NCI-H748 treated with DMSO at 0.1 percent for 48 hours (cell line): ENCODE measurements around the gene ADAMTS14.
"Not testable (repeated sequence)": the region's sequence is repeated elsewhere in the genome, so short reads cannot be mapped to it uniquely, and the experiment has no call there.

Source experiments
- DNase-seq: peaks from one replicate; lab custom pipeline; 2025; lab: John Stamatoyannopoulos, UW

ADAMTS14 gene

DNA sequence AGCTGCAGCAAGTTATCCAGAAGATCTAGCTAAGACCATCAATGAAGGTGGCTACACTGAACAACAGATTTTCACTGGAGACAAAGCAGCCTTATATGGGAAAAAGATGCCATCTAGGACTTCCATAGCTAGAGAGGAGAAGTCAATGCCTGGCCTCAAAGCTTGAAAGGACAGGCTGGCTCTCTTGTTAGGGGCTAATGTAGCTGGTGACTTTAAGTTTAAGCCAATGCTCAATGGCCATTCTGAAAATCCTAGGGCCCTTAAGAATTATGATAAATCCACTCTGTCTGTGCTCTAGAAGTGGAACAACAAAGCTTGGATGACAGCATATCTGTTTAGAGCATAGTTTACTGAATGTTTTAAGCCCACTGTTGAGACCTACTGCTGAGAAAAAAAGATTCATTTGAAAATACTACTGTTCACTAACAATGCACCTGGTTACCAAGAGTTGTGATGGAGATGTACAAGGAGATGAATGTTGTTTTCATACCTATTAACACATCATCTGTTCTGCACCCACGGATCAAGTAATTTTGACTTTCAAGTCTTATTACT, 13.6 kb upstream of the ADAMTS14 start:
- DNase-seq = no peak

DNA sequence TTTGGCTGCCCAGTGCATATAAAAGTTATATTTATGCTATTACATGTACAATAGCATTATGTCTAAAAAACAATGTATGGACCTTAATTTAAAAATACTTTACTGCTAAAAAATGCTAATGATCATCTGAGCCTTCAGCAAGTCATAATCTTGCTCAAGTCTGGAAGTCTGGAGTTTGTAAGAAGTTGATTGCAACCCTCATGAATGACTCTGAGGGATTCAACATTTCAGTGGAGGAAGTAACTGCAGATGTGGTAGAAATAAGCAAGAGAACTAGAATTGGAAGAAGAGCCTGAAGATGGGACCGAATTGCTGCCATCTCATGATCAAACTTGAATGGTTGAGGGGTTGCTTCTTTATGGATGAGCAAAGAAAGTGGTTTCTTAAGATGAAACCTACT, 13.0 kb upstream of the ADAMTS14 start:
- DNase-seq = no peak

DNA sequence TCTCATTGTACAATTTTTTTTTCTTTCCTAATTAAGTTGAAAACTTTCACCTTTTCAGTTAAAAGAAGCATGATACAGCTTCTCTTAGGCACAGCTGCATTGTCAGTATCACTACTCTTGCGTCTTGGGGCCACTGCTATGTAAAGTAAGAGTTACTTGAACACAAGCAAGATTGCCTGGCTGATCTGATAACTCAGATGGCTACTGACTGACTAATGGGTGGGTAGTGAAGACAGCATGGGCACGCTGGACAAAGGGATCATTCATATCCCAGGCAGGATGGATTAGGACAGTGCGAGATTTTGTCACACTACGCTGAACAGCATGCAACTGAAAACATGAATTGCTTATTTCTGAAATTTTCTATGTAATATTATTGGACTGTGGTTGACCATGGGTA, 11.6 kb upstream of the ADAMTS14 start:
- no peak for DNase-seq

DNA sequence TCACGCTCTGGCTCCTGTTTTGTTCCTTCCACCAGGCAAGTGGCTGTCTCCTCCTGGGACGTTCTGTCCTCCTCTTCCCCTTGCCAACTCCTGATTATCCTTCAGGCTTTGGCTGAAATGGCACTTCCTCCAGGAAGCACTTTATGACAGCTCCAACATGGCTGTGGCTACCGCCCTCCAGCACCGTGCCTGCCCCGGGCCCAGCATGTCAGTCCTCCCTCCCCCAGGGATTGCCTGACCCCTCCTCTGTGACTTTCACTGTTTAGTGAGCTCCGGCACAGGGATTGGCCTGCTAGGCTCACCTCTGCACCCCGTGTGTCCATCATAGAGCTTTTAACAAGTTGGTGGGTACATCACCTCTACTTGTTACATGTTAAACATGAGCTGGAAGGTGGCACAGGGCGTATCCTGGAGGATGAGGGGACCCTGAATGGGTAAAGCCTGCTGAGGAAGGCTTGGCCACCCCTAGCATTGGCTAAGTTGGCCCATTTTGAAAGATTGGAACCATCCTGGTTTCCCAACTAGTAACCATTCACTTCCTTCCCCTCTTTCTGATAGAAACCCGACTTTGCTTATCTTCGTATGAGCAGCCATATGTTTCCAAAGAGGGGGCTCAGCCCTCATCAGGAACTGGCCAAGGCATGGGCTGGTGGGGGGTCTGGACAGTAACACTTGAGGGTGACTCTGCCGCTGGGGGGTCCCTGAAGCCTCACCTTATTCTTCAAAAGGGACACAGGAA, 10.5 kb upstream of the ADAMTS14 start:
- no peak for DNase-seq

DNA sequence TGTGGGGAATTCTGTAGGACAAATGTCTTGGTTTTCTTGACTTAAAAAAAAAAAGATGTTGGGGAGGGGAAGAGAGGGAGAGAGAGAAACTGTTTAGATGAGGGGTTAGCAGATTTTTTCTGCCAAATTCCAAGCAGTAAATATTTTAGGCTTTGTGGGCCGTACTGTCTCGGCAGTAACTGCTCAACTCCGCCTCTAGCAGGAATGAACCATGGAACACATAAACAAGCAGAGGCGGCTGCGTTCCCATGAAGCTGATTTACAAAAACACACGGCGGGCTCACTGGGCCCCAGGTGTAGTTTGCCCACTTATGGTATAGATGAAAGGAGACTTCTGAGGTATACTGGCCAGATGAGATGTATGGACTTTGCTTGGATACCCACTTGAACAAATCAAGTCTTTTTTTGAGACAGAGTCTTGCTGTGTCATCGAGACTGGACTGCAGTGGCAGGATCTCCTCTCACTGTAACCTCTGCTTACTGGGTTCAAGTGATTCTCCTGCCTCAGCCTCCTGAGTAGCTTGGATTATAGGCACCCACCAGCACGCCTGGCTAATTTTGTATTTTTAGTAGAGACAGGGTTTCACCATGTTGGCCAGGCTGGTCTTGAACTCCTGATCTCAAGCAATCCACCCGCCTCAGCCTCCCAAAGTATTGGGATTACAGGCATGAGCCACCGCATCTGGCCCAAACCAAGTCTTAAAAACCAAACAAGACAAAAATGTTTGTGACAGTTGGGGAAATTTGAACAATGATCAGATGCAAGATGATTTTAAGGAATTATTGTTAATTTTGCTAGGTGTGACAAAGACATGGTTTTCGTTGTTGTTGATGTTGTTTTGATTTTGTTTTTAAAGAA, 9.7 kb upstream of the ADAMTS14 start:
- no peak for DNase-seq

DNA sequence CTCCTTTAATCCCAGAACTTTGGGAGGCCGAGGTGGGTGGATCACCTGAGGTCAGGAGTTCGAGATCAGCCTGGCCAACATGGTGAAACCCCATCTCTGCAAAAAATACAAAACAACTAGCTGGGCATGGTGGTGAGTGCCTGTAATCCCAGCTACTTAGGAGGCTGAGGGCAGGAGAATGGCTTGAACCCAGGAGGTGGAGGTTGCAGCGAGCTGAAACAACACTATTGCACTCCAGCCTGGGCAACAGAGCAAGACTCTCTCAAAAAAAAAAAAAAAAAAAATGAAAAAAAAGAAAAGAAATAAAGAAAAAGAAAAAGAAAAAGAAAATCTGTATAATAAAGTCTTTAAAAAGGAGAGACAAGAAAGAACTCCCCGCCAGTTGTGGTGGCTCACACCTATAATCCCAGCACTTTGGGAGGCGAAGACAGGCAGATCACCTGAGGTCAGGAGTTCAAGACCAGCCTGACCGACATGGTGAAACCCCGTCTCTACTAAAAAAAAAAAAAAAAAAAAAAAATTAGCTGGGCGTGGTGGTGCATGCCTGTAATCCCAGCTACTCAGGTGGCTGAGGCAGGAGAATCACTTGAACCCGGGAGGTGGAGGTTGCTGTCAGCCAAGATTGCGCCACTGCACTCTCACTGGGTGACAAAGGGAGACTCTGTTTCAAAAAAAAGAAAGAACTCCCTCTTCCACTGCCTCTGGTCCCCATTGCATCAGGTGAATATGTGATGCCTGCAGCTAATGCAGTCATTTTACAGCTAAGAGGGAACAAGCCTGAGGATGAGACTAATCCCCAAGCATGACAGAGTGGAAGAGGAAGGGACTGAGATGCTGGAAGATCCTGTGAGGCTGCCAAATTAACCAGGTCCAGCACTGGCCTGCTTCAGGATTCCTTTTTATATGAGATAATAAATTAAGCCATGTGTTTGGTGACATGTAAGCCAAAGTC, 8.6 kb upstream of the ADAMTS14 start:
- not testable (repeated sequence) for DNase-seq

DNA sequence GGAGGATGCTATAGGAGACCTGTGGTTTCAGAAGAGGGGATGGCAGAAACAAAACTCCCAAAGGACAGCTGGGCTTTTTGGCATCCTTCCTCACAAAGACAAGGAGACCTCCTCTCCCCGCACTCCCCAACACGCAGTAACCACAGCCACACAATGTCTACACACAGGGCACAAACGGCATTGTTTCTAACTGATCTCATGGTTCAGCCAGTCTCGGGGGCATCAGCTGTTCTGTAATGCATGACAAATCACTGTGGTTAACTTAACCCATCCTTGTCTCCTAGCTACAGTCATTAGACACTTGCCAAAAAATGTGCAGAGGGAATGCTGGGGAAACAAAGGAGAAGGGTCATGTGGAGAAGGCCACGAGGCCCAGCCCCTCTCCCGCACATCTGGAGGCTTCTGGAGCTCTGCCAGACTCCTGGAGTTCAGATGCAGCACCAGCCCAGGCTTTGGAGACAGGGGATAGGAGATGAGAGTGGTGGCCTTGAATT, 7.6 kb upstream of the ADAMTS14 start:
- DNase-seq = no peak

DNA sequence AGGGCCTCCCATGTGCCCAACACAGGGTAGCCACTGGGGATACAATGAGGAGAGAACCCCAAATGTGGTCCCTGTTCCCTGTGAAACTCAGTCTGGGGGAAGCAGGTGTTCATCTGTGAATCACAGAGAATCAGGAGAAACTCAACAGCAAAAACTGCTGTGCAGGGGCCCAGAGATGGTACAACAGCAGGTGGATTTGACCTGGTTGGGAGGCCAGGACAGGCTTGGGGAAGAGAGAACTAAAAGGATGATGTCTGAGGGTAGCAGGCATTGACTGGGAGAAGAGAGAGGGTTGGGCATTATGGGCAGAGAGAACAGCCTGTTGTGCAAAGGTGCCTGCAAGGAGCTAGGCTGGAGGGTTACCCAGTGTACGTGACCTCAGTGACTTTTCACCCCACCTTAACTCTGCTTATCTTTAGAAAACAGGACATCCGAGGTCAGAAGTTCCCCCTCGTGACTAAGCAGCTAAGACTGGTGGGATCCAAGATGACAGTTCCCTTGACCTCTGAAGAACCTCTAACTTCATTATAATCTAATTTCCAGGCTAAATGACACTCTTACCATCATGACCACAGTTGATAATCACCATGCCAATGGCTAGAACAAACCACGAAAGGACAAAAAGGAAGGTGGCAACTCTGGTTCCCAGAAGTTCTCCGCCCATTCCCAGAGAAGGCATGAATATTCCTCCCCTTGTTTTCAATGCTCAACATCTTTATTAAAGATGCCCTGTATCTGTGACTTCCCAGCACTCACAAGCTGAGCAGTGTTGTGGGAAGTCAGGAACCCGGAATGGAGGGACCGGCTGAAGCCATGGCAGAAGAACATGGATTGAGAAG, 5.1 kb upstream of the ADAMTS14 start:
- no peak for DNase-seq

DNA sequence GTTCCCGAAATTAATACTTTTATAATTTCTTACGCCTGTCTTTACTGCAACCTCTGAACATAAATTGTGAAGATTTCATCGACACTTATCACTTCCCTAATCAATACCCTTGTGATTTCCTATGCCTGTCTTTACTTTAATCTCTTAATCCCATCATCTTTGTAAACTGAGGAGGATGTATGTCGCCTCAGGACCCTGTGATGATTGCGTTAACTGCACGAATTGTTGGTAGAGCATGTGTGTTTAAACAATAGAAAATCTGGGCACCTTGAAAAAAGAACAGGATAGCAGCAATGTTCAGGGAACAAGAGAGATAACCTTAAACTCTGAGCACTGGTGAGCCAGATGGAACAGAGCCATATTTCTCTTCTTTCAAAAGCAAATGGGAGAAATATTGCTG, 4.5 kb upstream of the ADAMTS14 start:
- not testable (repeated sequence) for DNase-seq

DNA sequence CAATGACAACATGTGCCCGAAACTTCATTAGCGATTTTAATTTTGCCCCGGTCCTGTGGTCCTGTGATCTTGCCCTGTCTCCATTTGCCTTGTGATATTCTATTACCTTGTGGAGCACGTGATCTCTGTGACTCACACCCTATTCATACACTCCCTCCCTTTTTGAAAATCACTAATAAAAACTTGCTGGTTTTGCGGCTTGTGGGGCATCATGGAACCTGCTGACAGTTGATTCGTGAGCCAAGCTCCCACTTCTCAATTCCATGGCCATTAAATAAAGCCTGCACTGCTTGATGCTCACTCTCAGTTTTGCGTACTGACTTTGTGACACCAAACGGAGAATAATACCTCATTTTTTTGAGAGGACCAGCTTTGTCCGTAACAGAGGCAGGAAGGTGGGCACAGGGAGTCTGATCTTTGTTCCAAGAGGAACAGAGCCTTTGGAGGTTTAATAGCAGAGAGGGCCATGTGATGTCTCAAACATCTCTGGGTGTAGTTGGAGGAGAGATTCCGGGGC, 3.8 kb upstream of the ADAMTS14 start:
- DNase-seq = no peak

DNA sequence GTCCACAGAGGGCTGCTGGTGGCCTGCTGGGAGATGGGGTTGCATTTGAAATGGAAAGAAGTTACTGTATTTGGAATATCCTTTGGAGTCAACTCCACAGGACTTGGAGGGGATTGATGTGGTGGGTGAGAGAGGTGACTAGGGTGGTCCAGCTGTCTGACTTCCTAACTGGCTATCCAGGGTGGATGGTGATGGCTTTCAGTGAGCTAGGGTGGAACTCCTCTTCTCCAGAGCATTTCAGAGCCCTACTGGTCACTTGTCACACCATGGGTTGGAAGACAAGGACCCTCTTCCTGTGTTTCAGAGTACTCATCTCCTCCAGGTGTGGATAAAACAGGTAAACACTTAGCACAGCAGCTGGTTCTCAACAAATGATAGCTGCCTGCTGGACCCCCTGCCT, 3.3 kb upstream of the ADAMTS14 start:
- DNase-seq = no peak

DNA sequence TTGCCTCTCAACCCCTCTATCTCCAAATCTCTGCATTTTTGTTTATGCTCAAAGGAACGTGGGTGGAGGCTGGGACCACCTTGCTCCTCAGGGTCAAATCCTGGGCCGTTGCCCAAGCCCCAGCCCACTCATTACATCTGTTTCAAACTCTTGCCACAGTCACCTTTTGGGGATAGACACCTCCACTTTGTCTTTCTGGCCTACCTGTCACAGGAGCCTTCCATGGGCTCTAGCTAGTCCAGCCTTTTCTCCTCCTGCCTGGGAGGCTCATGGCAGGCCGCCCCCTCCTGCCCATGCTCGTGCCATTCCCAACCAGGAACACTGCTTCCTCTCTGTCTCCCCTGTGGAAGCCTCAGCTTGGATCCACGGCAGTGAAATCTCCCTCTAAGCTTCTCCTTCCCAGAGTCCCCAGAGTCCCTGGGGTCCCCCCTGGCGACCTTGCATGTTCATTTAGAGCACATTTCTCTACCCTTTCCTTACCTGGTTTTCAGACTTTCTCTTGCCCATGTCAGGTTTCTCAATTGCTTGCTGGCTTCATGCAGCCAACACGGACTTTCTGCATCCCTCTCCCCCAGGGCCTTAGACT, 2.5 kb upstream of the ADAMTS14 start:
- DNase-seq = no peak

DNA sequence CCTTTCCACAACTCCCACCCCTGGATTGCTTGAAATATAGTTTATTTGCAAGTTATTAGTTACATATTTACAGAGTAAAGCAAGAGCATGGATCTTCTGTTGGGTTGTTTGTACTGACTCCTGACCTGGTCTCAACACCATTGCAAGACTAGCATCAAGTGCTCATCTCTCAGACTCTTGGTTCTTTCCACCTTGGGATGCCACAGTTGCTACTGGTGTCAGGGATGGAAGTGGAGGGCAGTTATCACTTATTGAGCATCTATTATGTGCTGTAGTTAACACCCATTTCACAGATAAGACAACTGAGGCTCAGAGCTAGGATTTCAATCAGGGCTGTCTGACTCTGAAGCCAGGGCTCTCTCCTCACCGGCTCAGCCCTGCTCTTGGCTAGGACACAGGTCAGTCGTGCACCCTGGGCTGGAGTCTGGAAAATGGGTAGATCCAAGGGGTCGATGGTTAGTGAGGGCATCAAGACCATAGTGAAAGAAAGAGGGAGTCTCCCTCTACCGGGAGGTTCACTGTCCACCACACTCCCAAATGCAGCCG, 614 bp upstream of the ADAMTS14 start:
- DNase-seq = no peak

DNA sequence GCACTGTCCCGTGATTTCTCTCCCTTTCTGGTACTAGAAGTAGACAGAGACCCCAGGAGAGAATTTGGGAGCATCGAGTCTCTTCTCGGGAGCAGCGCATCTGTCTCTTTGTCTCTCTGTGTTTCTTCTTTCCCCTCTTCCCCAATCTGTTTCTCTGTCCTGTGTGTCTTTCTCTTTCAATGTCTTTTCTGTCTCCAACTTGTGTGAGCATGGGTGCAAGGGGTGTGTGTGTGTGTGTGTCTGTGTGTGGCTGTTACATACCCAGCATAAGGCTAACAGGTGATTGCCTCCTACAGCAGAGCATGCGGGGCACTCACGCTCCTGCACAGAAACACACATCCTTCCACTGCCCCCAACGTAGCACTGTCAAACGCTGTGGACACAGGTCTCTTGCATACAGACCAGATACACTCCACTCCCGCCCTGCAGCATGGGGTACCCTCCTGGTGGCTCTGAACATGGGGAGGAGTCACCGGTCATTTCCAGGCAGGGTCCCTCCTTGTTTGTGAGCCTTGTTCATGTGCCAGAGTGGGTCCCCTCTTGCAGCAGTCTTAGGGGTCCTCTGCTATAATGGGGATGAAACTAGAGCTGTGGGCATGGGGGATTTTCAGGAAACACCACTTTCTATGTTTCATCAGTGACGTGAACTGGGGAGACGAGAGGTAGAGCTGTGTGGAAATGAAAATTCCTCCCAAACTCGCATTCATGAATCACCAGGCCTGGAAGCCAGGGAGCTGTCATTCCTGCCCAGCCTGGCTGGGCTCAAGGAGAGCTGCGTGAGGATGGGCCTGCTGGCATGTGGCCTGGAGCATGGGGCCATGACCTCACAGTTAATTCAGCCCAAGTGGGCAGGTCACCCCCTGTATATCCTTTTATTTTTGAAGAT, 980 bp downstream of the ADAMTS14 start:
- no peak for DNase-seq

DNA sequence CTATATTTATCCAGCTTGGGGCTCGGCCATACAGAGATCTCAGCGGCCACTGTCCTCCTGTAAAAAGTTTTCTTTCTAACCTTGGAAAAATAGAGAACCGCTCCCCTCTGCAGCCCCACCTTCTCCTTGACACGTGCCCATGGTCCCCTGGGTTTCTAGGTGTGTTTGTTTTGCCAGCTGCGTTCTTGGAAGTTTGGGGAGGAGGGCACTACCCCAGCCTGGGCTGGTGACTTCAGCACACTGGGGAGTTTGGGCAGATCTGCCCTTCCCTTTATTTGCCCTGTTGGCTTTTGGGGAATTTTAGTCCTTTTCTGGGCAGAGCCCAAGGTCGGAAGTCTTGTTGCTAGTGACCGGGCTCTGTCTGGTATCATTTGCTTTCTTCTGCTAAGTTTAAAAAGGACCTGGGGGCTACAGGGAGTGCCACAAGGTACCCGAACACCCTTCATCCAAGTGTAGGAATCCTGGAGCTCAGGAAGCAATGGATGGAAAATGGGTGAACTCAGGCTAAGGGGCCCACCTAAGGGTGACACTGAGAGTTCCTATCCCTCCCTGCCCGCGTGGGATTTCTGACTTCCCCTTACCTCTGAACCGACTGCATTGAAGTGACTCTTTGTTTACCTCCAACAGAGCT, 1.7 kb downstream of the ADAMTS14 start:
- DNase-seq = no peak

DNA sequence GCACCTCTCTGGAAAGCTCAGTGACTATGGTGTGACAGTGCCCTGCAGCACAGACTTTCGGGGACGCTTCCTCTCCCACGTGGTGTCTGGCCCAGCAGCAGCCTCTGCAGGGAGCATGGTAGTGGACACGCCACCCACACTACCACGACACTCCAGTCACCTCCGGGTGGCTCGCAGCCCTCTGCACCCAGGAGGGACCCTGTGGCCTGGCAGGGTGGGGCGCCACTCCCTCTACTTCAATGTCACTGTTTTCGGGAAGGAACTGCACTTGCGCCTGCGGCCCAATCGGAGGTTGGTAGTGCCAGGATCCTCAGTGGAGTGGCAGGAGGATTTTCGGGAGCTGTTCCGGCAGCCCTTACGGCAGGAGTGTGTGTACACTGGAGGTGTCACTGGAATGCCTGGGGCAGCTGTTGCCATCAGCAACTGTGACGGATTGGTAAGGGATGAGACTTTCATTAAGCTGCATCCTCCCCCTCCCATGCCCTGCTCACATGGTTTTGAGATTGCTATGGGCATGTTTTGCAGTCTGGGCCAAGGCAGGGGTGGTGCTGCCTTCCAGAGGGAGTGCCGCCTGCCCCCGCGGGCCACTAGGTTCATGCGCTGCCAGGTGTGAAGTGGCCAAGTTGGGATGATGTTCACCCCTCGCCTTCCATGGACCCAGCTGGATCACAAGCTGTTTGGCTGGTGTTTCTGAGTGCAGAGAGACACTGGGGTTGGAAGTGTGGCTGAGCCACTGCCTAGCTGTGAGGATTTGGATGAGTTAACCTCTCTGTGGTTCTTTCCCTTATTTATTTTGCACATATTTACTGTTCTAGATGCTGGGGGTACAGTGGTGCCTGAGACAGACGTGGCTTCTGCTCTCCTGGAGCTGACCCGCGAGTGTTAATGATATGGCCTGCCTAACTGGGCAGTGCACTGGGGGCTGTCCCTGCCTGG, 2.5 kb downstream of the ADAMTS14 start:
- no peak for DNase-seq

DNA sequence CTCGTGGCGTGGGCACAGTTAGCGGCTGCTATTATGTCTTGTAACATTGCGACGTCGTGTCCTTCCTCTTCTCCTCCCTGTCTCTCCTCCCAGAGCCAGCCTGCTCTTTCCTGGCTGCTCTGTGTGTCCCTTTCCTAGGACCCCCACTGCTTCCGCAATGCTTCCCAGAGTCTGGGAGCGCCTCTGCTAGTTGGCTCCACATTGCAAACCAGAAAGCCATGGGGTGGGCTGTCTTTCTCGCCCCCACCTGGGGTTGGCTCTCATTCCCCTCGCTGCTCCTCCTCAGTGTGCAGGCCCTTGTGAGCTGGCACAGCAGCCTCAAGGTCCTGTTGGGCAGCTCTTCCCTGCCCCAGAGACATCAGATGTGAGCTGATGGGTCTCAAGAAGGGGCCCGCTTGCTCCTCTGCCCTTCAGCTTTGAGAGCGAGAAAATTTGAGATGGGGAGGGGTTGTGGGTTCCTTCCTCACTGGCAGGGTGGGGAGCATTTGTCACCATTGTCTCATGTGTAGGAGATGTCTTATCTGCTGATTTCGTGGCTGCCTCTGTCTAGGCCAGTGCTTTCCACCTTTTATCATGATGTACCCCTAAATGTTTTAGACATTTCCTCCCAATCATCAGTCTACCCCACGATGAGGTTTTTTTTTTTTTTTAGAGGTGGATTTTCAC, 3.3 kb downstream of the ADAMTS14 start:
- no peak for DNase-seq
